ENCODE results near the gene TTC9C. TPM values are rescaled to one million over a fixed set of nuclear protein-coding genes. Genes with fewer than 3 reads are reported as not detected.
A peak's percentile ranks its signal among the peaks of the same experiment; 100 is the strongest.
"Not testable (repeated sequence)": the region's sequence is repeated elsewhere in the genome, so short reads cannot be mapped to it uniquely, and the experiment has no call there.

Gene TTC9C
- total and polyA plus RNA-seq, 2 donors from 2014 or later, result 24.8 to 39.2 TPM

DNA sequence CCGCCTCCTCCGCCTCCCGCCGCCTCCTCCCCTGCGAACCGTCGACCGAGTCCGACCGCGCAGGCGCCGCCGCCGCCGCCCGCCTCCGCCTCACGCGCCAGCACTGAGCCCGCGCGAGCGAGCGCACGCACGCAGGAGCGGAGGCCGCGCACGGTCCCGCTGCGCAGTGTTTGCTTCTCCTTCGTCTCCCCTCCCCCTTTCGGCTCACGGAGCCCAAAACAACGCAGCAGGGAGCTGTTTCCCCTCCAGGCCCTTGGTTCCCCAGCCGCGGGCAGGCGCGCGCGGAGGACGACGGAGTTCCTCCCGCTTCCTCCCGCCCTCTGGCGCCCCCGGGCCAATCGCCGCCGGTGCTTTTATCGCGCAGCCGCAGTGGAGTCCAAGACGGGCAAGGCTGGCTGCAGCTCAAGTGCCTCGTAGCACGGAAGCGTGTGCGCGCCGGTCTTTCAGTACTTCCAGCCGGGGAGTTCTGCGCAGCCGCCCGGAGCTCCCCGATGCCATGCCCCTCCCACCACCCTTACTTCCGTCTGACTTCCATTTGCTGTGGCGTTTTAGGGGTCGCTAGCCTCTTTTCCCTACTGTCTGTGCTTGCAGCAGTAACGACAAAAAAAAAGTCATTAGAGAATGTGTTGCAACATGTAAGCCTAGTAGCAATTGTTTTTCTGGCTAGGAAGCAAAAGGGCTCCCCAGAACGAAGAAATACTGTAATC lies 968 bp upstream of the TTC9C start, which contains the start of gene HNRNPUL2:
TSS of gene HNRNPUL2 (minus strand) at position 293 of the 707 bp plus-strand sequence. CDS start 301 bp downstream, outside the sequence.
- H3K4me1 ChIP-seq (ENCODE audit: control insufficient read depth in 2 of 3, insufficient read depth in 2 of 3, low read depth in 1 of 3, low read length in 3 of 3), result peaks cover 3 to 18% (median 4%) of the 10 kb centered on the region in 3 donors
- peak within 1 kb of the TSS; percentile 88 to 96 (median 93) for H3K9ac ChIP-seq (ENCODE audit: low read length in 3 of 3)
- no peaks in the 10 kb centered on the region for H3K27me3 ChIP-seq (ENCODE audit: control insufficient read depth, insufficient read depth, low read length)
- DNase-seq, result peak; percentile 99 to 100 (median 99)
- H3K36me3 ChIP-seq (ENCODE audit: control insufficient read depth in 2 of 3, insufficient read depth in 3 of 3, low read length in 3 of 3), result peaks cover 6 to 18% (median 12%) of the 10 kb centered on the region in 3 donors
- no peaks in the 10 kb centered on the region for H3K9me3 ChIP-seq (ENCODE audit: control insufficient read depth in 2 of 3, insufficient read depth in 1 of 3, low read length in 3 of 3)
- FAIRE-seq, result no peak
- intact Hi-C loops (cut with DNase I), result no loop called here
- peak within 1 kb of the TSS; percentile 97 to 99 for H3K27ac ChIP-seq (ENCODE audit: low read depth in 2 of 2, low read length in 2 of 2)
- H3K4me3 ChIP-seq (ENCODE audit: low read length in 3 of 3), result peak within 1 kb of the TSS; percentile 96 to 99 (median 96)
- TF ChIP-seq, protein P1, sequence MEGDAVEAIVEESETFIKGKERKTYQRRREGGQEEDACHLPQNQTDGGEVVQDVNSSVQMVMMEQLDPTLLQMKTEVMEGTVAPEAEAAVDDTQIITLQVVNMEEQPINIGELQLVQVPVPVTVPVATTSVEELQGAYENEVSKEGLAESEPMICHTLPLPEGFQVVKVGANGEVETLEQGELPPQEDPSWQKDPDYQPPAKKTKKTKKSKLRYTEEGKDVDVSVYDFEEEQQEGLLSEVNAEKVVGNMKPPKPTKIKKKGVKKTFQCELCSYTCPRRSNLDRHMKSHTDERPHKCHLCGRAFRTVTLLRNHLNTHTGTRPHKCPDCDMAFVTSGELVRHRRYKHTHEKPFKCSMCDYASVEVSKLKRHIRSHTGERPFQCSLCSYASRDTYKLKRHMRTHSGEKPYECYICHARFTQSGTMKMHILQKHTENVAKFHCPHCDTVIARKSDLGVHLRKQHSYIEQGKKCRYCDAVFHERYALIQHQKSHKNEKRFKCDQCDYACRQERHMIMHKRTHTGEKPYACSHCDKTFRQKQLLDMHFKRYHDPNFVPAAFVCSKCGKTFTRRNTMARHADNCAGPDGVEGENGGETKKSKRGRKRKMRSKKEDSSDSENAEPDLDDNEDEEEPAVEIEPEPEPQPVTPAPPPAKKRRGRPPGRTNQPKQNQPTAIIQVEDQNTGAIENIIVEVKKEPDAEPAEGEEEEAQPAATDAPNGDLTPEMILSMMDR (IDR thresholded peaks at IDR 0.05; ENCODE audit: borderline replicate concordance, extremely low read depth, insufficient read depth), result no peak

DNA sequence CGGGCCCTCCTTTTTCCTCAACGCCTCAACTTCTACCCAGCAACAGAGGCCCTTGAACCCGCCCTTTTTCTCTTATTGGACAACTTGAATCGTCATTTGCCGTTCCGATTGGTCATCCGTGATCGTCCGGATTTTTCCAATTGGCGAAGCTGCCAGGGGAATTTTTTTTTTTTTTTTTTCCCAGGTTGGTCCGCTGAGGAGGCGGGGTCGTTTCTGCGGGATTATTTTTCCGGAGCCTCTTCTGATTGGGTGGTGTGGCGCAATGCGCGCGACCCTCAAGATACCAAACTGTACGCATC lies 465 bp upstream of the TTC9C start:
- peaks cover 3 to 18% (median 4%) of the 10 kb centered on the region in 3 donors for H3K4me1 ChIP-seq (ENCODE audit: control insufficient read depth in 2 of 3, insufficient read depth in 2 of 3, low read depth in 1 of 3, low read length in 3 of 3)
- peak overlapping the region; percentile 97 to 99 for H3K27ac ChIP-seq (ENCODE audit: low read depth in 2 of 2, low read length in 2 of 2)
- peaks cover under 1 to 13% (median 7%) of the 10 kb centered on the region in 3 donors for H3K36me3 ChIP-seq (ENCODE audit: control insufficient read depth in 2 of 3, insufficient read depth in 3 of 3, low read length in 3 of 3)
- peak; percentile 88 for FAIRE-seq
- no peaks in the 10 kb centered on the region for H3K9me3 ChIP-seq (ENCODE audit: control insufficient read depth in 2 of 3, insufficient read depth in 1 of 3, low read length in 3 of 3)
- peak overlapping the region; percentile 88 to 96 (median 93) for H3K9ac ChIP-seq (ENCODE audit: low read length in 3 of 3)
- intact Hi-C loops (cut with DNase I), result no loop called here
- H3K27me3 ChIP-seq (ENCODE audit: control insufficient read depth, insufficient read depth, low read length), result no peaks in the 10 kb centered on the region
- DNase-seq, result peak; percentile 91 to 99 (median 96)
- TF ChIP-seq, protein P1 (IDR thresholded peaks at IDR 0.05; ENCODE audit: borderline replicate concordance, extremely low read depth, insufficient read depth), result no peak
- H3K4me3 ChIP-seq (ENCODE audit: low read length in 3 of 3), result peak overlapping the region; percentile 96 to 99 (median 96)

DNA sequence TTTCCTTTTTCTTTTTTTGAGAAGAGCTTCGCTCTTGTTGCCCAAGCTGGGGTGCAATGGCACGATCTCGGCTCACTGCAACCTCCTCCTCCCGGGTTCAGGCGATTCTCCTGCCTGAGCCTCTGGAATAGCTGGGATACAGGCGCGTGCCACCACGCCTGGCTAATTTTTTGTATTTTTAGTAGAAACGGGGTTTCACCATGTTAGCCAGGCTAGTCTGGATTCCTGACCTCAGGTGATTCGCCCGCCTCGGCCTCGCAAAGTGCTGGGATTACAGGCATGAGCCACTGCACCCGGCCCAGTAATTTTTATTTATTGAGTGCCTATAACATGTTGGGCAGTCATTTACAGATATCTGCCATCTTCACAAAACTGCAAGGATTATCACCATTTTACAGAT lies 1.8 kb downstream of the TTC9C start:
- H3K4me1 ChIP-seq (ENCODE audit: control insufficient read depth in 2 of 3, insufficient read depth in 2 of 3, low read depth in 1 of 3, low read length in 3 of 3); DNase-seq; H3K27ac ChIP-seq (ENCODE audit: low read depth in 2 of 2, low read length in 2 of 2): not testable (repeated sequence)

DNA sequence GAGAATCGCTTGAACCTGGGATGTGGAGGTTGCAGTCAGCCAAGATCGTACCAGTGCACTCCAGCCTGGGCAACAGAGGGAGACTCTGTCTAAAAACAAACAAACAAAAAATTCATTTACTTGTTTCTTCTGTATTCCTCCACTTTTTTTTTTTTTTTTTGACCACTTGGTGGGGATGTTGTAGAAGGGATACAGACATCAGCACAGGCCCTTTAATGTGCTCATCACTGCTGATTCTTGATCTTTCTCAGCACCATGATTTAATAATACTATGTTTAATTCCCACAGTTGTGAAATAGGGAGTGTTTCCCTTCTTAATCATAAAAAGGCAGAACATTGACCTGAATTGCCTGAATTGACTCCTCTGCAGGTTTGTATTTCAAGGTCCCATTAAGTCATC lies 4.5 kb downstream of the TTC9C start:
- Histone ChIP-seq H3K9me3 (ENCODE audit: control insufficient read depth in 2 of 3, insufficient read depth in 1 of 3, low read length in 3 of 3) (no peaks in the 10 kb centered on the region), H3K9ac (ENCODE audit: low read length in 3 of 3) (no peak overlapping the region), H3K4me1 (ENCODE audit: control insufficient read depth in 2 of 3, insufficient read depth in 2 of 3, low read depth in 1 of 3, low read length in 3 of 3) (peaks cover 0 to 7% (median 4%) of the 10 kb centered on the region in 3 donors), H3K4me3 (ENCODE audit: low read length in 3 of 3) (no peak overlapping the region), H3K27me3 (ENCODE audit: control insufficient read depth, insufficient read depth, low read length) (no peaks in the 10 kb centered on the region), H3K27ac (ENCODE audit: low read depth in 2 of 2, low read length in 2 of 2) (no peak overlapping the region), H3K36me3 (ENCODE audit: control insufficient read depth in 2 of 3, insufficient read depth in 3 of 3, low read length in 3 of 3) (peaks cover 0 to 5% (median 3%) of the 10 kb centered on the region in 3 donors)
- no peak for FAIRE-seq
- DNase-seq, result no peak
- TF ChIP-seq, protein P1 (IDR thresholded peaks at IDR 0.05; ENCODE audit: borderline replicate concordance, extremely low read depth, insufficient read depth), result no peak
- intact Hi-C loops (cut with DNase I), result no loop called here

More for the DNA sequence above, 1.8 kb downstream of the TTC9C start:
- H3K27me3 ChIP-seq (ENCODE audit: control insufficient read depth, insufficient read depth, low read length); H3K9me3 ChIP-seq (ENCODE audit: control insufficient read depth in 2 of 3, insufficient read depth in 1 of 3, low read length in 3 of 3); FAIRE-seq; intact Hi-C loops (cut with DNase I); H3K36me3 ChIP-seq (ENCODE audit: control insufficient read depth in 2 of 3, insufficient read depth in 3 of 3, low read length in 3 of 3): not testable (repeated sequence)
- Histone ChIP-seq H3K4me3 (ENCODE audit: low read length in 3 of 3) (peak overlapping the region in 1 of 3 donors; percentile 51), H3K9ac (ENCODE audit: low read length in 3 of 3) (peak overlapping the region in 1 of 3 donors; percentile 69)

All from kidney (tissue), 14 donors.